ENCODE measurements around the gene AFAP1L2.

GRCh38 chr10:114347241-114347640 lies 57.1 kb downstream of the AFAP1L2 start:
- TF ChIP-seq, protein P1, sequence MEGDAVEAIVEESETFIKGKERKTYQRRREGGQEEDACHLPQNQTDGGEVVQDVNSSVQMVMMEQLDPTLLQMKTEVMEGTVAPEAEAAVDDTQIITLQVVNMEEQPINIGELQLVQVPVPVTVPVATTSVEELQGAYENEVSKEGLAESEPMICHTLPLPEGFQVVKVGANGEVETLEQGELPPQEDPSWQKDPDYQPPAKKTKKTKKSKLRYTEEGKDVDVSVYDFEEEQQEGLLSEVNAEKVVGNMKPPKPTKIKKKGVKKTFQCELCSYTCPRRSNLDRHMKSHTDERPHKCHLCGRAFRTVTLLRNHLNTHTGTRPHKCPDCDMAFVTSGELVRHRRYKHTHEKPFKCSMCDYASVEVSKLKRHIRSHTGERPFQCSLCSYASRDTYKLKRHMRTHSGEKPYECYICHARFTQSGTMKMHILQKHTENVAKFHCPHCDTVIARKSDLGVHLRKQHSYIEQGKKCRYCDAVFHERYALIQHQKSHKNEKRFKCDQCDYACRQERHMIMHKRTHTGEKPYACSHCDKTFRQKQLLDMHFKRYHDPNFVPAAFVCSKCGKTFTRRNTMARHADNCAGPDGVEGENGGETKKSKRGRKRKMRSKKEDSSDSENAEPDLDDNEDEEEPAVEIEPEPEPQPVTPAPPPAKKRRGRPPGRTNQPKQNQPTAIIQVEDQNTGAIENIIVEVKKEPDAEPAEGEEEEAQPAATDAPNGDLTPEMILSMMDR (IDR thresholded peaks at IDR 0.05), result no peak
- TF ChIP-seq EZH2phosphoT487 (IDR thresholded peaks at IDR 0.05), result no peak
- TF ChIP-seq EZH2 (IDR thresholded peaks at IDR 0.05), result no peak

All from neural progenitor cell (in vitro differentiated cells).